Measurements from ENCODE around the gene OTOP3.

OTOP3 gene

DNA sequence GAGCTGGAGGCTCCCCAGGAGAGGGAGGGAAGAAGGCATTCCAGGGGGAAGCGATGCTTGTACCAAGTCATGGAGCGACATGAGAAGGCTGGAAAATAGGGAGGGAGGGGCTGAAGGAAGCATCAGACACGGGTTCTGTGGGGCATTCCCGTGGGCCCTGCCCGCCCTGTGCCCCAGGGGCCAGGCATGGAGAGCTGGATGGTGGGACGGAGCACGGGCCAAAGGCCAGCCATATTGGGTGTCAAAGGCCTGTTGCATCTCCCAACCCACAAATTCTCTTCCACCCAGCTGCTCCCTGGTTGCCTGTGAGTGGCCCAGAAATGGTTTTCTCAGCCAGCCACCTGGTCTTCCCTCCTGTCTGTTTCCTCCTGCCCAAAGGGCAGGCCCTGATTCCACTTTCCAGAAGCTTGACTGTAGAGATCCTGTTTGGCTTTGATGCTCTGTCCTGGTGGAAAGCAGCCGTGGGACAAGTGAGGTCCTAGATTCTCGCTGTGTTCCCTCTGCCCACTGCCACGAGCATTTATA is 54.9 kb downstream of the OTOP3 start:
- no peak for DNase-seq

DNA sequence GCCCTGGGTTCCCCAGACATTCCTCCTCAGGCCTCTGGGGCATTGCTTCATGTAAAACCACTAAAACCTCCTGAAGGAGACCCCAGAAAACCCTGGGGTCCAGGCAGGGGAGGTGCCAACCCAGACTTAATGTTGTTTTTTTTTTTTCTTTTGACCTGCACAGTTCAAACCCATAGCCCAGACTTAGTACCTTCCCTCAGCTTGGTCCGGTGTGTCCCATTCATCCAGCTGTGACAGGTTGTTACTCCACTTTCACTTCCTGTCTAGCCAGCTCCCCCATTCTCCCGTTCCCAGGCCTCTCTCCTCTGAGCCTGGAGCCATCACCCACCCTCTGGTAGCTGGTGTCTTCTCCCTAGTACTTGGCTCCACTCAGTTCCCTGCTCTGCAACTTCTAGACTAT is 56.5 kb downstream of the OTOP3 start:
- DNase-seq: no peak

DNA sequence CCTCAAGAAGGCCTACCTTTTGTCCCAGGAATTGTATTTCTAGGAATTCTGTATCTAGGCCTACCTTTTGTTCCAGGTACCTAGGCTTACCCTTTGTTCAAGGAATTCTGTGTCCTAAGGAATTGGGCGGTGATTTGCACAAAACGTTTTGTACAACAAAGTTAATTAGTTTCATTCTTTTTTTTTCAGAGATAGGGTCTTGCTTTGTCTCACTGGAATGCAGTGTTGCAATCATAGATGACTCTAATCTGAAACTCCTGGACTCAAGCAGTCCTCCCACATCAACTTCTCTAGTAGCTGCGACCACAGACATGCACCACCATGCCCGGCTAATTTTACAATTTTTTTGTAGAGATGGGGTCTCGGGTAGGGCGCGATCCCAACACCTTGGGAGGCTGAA is 58.7 kb downstream of the OTOP3 start:
- DNase-seq: no peak

DNA sequence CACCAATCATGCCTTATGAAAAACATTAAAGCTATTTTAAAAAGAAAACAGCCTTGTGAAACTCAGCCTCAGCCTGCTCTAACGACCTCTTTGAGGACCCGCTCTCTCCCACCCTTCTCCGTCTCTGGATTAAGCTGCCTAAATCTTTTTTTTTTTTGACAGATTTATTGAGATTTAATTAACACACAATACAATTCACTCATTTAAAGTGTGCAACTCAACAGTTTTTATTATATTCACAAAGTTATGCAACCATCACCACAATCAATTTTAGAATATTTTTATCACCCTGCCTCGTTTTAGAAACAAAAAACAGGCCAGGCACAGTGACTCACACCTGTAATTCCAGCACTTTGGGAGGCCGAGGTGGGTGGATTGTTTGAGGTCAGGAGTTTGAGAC is 60.1 kb downstream of the OTOP3 start:
- DNase-seq: no peak

DNA sequence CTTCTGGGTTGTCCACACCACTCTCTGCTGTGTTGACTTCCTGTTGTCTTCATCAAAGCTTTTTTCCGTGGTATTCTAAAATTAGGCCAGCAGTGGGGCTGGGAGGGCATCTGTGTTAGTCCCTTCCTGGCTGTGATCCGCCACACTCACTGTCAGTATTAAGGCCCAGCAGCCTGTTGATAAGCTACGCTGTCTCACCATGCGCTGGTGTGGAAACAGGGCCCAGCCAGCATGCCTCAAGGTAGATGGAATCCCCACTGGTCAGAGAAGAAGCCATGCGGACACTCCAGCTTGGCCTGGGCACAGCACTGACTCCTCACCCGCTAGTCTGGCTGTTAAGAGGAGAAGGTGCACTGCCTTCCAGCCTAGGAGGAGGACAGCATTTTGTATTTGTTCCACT is 63.1 kb downstream of the OTOP3 start:
- no peak for DNase-seq

DNA sequence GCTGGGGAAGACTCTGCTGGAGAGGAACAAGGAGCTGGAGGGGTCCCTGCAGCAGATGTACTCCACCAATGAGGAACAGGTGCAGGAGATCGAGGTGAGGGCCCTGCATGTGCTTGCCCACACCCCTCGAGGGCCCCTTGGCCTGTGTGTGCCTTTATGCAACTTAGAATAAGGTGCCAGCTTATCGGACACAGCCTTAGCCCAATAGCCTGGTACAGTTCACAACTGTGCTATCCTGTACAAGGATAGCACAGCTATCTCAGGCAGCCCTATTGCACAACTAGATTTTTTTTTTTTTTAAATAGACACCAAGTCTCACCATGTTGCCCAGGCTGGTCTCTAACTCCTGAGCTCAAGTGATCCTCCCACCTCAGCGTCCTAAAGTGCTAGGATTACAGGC is 63.8 kb downstream of the OTOP3 start:
- DNase-seq: no peak

All from CD4-positive, alpha-beta T cell treated with Interferon gamma for 1 hour (primary cell).